H1 (cell line): ENCODE measurements around the gene SETX.

Experiments
- NANOG ChIP-seq: IDR thresholded peaks from 2 replicates; pipeline ENCODE4 v1.6.1; 2011; ENCODE audit warnings: low read length, low read depth, mild to moderate bottlenecking, inconsistent platforms; ENCODE audit not compliant: insufficient read depth, poor library complexity, severe bottlenecking
- POLR2A ChIP-seq, 2 experiments: IDR thresholded peaks; 1 replicate in 1 of 2; 2 replicates in 1 of 2; pipeline ENCODE4 v1.6.1; 2011; ENCODE audit warnings: low read depth in 2 of 2, low read length in 2 of 2, mild to moderate bottlenecking in 2 of 2; ENCODE audit errors: control extremely low read depth in 1 of 2
- POLR2AphosphoS5 ChIP-seq: IDR thresholded peaks from 2 replicates; pipeline ENCODE4 v1.6.1; 2011; ENCODE audit warnings: low read depth, low read length
- RAD21 ChIP-seq, 2 experiments: IDR thresholded peaks in 1 of 2; conservative IDR thresholded peaks in 1 of 2; 2 replicates each; pipeline ENCODE4 v1.6.1; 2011; ENCODE audit warnings: low read depth in 2 of 2, low read length in 2 of 2, improper control_type of control experiment in 1 of 2, inconsistent platforms in 1 of 2, mild to moderate bottlenecking in 1 of 2, moderate library complexity in 1 of 2
- TAF7 ChIP-seq: optimal IDR thresholded peaks from 2 replicates; pipeline ENCODE3; 2011; ENCODE audit warnings: low read depth, mild to moderate bottlenecking, inconsistent platforms, low read length, moderate library complexity, borderline replicate concordance
- TF ChIP-seq, protein P1 (sequence below), 3 experiments: IDR thresholded peaks; 1 replicate in 2 of 3; 2 replicates in 1 of 3; pipeline versions ENCODE4 v1.5.1 to v1.6.1; 2011; ENCODE audit warnings: low read length in 3 of 3, mild to moderate bottlenecking in 3 of 3, inconsistent platforms in 2 of 3, low read depth in 1 of 3, moderate library complexity in 1 of 3; ENCODE audit not compliant: insufficient read depth in 1 of 3; ENCODE audit errors: control extremely low read depth in 1 of 3

DNA sequence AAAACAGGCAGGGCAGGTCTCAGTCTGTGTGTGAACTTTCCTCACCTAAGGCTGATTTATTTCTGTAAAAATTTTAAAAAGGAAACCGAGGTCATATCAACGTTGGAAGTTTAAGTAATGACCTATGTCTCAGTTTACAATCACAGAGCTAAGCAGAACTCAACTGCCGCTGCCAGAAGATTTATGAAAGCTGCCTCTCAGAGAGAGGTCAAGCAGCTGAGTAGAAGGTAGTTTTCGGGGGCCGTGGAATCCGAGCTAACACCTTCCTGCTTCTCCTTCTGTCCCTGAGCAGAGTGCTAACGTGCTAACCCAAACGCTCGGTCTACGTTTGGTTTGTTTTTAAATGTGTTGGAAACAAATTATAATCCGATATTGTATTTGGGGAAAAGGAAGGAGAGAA lies 40.8 kb upstream of the SETX start:
- TF ChIP-seq POLR2A (IDR thresholded peaks at IDR 0.05; ENCODE audit: control extremely low read depth in 1 of 2, low read depth in 2 of 2, low read length in 2 of 2), result no peak
- TF ChIP-seq, protein P1, sequence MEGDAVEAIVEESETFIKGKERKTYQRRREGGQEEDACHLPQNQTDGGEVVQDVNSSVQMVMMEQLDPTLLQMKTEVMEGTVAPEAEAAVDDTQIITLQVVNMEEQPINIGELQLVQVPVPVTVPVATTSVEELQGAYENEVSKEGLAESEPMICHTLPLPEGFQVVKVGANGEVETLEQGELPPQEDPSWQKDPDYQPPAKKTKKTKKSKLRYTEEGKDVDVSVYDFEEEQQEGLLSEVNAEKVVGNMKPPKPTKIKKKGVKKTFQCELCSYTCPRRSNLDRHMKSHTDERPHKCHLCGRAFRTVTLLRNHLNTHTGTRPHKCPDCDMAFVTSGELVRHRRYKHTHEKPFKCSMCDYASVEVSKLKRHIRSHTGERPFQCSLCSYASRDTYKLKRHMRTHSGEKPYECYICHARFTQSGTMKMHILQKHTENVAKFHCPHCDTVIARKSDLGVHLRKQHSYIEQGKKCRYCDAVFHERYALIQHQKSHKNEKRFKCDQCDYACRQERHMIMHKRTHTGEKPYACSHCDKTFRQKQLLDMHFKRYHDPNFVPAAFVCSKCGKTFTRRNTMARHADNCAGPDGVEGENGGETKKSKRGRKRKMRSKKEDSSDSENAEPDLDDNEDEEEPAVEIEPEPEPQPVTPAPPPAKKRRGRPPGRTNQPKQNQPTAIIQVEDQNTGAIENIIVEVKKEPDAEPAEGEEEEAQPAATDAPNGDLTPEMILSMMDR (IDR thresholded peaks at IDR 0.05; ENCODE audit: control extremely low read depth in 1 of 3, insufficient read depth in 1 of 3, low read depth in 1 of 3, low read length in 3 of 3), result no peak
- TF ChIP-seq POLR2AphosphoS5, result no peak
- TF ChIP-seq NANOG, result no peak
- no peak for TF ChIP-seq TAF7
- TF ChIP-seq RAD21 (IDR thresholded peaks at IDR 0.05 in 1 of 2, conservative IDR thresholded peaks at IDR 0.05 in 1 of 2; ENCODE audit: low read depth in 2 of 2, low read length in 2 of 2), result no peak
